ENCODE results near the gene FAM3A. TPM values are rescaled to one million over a fixed set of nuclear protein-coding genes. Genes with fewer than 3 reads are reported as not detected.

FAM3A gene
- total RNA-seq, 2 donors from 2014 or later = 31.2 to 32.9 TPM

- Mint-ChIP-seq H3K4me1 (ENCODE audit: low read depth) (peaks cover 15% of the 10 kb centered on the region), H3K27me3 (ENCODE audit: low read depth) (no peaks in the 10 kb centered on the region), H3K4me3 (peak overlapping the region; percentile 15 to 36), H3K27ac (peak overlapping the region; percentile 3), H3K9me3 (no peaks in the 10 kb centered on the region), H3K36me3 (ENCODE audit: insufficient read depth in 2 of 2) (peaks cover 0 to 10% of the 10 kb centered on the region in 2 donors)
- ATAC-seq (replicated peaks in 1 of 2) (no peak), DNase-seq (no peak)
Measured at GRCh38 chrX:154488336-154489075, 27.5 kb downstream of the FAM3A start.

- Mint-ChIP-seq H3K4me1 (ENCODE audit: low read depth) (peaks cover 15% of the 10 kb centered on the region), H3K4me3 (peak overlapping the region; percentile 85 to 86)
Measured at GRCh38 chrX:154487518-154488290, 28.3 kb downstream of the FAM3A start.

DNA sequence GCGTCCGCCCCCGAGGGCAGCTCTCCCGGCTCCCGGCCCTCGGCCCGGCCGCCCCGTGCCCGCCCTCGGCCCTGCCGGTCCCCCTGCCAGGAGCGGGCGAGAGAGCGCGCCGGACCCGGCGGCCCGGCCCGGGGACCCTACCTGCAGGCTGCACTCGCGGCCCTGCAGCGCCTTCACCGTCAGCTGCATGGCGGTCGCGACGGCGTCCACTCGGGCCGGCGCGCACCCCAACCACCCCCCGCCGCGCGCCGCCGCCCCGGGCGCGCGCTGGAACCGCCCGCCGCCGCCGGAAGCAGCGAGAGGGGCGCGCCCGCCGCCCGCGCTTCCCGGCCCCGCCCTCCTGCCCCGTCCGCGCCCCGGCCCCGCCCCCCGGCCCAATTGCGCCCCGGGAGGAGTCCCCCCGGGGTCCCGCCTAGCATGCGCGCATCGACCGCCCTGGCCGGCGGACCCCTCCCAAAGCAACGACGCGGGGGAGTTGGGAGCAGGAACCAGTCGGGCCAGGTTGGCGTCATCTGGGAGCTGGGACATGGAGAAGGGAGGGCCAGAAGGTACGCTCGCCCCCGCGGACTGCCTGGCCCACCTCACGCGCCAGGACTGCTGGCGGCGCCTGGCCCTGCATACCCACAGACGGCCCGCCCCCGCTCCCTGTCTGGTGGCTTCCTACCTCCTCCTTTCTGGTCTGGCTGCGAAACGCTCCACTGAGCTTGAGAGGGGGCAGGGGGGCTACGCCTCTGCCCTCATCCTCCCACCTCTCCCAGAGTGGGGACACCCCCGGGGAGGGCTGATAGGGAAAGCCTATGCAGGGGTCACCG, 29.4 kb downstream of the FAM3A start, which contains the start of gene UBL4A:
UBL4A (minus strand) TSS at position 220 of the 812 bp plus-strand sequence; CDS start at position 189, 31 bp downstream.
- peaks cover 0 to 10% of the 10 kb centered on the region in 2 donors for H3K36me3 Mint-ChIP-seq (ENCODE audit: insufficient read depth in 2 of 2)
- ATAC-seq (replicated peaks in 1 of 2) = peak; percentile 26 to 32
- no peaks in the 10 kb centered on the region for H3K9me3 Mint-ChIP-seq
- peak; percentile 61 to 72 for DNase-seq
- peak within 1 kb of the TSS; percentile 68 for H3K27ac Mint-ChIP-seq
- peak within 1 kb of the TSS; percentile 85 to 86 for H3K4me3 Mint-ChIP-seq
- H3K27me3 Mint-ChIP-seq (ENCODE audit: low read depth) = no peaks in the 10 kb centered on the region
- H3K4me1 Mint-ChIP-seq (ENCODE audit: low read depth) = peaks cover 15% of the 10 kb centered on the region

More at GRCh38 chrX:154487518-154488290, 28.3 kb downstream of the FAM3A start:
- ATAC-seq (replicated peaks in 1 of 2) (no peak), DNase-seq (no peak)
- H3K27ac Mint-ChIP-seq = peak overlapping the region; percentile 3
- no peaks in the 10 kb centered on the region for H3K27me3 Mint-ChIP-seq (ENCODE audit: low read depth)
- H3K36me3 Mint-ChIP-seq (ENCODE audit: insufficient read depth in 2 of 2) = peaks cover 0 to 10% of the 10 kb centered on the region in 2 donors
- no peaks in the 10 kb centered on the region for H3K9me3 Mint-ChIP-seq

DNA sequence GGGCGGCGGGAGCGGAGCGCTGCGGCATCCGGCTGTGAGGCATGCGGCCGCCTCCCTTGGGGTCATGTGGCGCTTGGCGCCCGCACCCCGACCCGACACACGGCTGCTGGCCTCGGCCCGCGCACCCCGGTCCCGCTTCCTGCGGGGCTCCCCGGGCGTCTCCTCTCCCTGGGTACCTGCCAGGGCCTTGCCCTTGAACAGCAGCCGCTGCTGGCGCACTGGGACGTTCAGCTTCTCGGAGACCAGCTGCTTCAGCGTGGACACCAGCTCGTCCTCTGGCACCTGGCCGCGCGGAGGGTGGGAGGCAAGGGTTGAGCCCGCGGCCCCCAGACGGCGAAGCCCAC, 30.0 kb downstream of the FAM3A start:
- Mint-ChIP-seq H3K9me3 (no peaks in the 10 kb centered on the region), H3K27ac (no peak overlapping the region), H3K27me3 (ENCODE audit: low read depth) (no peaks in the 10 kb centered on the region), H3K36me3 (ENCODE audit: insufficient read depth in 2 of 2) (peaks cover 0 to 10% of the 10 kb centered on the region in 2 donors), H3K4me1 (ENCODE audit: low read depth) (peaks cover 15% of the 10 kb centered on the region), H3K4me3 (peak overlapping the region; percentile 66 to 68)
- ATAC-seq (replicated peaks in 1 of 2) (peak; percentile 6 to 16), DNase-seq (peak; percentile 45 to 56)

DNA sequence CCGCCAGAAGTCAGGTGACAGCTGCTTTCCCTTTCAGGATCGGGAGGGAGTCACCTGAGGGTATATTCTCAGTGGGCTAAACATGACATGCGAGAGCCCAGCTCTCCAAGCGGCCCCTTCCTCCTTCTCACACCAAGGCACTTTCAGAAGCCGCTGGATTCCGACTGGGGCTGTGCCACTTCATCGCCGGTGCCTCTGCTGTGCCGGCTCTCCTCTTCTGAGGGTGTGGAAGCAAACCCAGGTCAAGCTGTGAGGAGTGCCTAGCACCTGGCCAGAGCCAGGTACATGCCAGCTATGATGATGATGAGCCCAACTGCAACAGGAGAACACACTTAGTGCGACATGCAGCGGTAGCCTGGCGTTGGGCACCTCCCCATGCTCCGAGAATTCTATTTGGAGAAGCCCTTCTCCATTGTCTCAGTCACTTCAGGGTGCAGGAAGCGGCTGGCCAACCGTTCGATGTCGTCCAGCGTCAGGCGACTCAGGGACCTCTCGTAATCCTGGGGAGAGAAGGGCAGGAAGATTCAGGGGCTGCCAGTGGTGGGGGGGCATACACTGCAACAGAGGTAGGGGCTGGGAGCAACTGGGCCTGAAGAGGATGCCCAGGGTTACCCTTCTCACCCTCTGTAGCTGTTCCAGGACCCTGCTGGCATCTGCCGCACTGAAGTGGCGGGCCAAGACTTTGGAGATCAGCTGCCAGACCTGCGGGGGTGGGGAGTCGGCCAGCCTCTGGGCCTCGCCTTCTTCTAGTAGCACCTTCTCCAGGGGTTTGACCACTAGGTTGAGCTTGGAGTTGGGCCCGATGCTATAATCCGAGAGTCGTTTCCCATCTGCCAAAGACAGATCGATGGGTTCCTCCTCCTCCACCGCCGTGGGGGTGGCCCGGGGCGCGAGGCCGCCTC, 30.6 kb downstream of the FAM3A start:
- Mint-ChIP-seq H3K36me3 (ENCODE audit: insufficient read depth in 2 of 2) (peaks cover 0 to 10% of the 10 kb centered on the region in 2 donors), H3K9me3 (no peaks in the 10 kb centered on the region), H3K27ac (no peak overlapping the region), H3K27me3 (ENCODE audit: low read depth) (no peaks in the 10 kb centered on the region), H3K4me1 (ENCODE audit: low read depth) (peaks cover 15% of the 10 kb centered on the region), H3K4me3 (peak overlapping the region; percentile 66 to 68)
- DNase-seq = no peak
- no peak for ATAC-seq (replicated peaks in 1 of 2)

DNA sequence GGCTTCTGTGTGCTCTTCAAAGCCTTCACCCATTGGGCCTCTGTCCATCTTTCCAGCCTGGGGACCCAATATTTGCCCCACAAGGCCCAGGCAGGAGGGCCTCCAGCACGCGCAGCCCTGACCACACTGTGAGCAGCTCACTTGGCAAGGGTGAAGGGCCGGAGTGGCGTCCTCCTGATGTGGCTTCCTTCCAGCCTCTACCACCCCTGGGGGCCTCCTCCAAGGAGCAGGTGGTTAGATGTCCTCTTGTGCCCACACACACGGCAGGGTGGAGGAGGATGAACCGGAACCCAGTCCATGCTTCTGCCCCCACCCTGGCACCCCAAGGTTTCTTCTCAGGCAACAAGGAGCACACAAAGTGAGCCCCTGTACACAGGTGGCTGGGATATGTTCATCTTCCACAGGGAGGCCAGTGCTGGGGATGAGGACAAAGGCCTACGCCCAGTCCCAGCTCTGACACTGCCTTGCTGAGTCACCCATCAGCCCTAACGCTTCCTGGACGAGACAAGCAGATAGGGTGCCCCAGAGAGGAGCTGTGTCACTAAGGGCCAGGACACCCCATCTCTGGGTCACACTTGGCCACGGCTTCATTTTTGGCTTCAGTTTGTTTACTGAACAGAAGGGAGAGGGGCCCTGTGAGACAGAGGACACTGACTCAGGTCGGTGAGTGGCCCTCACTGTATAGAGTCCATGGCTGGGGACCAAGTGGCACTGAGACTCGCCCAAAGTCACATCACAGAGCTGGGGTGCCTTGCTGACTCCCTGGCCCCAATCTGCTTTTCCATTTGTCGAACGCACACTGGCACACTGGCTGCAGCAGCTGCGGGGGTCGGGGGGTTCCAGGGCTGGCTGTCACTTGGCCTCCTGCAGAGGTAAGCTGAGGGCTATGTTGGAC, 31.5 kb downstream of the FAM3A start:
- peak overlapping the region; percentile 66 to 68 for H3K4me3 Mint-ChIP-seq
- H3K27ac Mint-ChIP-seq = no peak overlapping the region
- H3K9me3 Mint-ChIP-seq = no peaks in the 10 kb centered on the region
- H3K27me3 Mint-ChIP-seq (ENCODE audit: low read depth) = no peaks in the 10 kb centered on the region
- peaks cover 14% of the 10 kb centered on the region for H3K4me1 Mint-ChIP-seq (ENCODE audit: low read depth)
- ATAC-seq (replicated peaks in 1 of 2) (peak in 1 of 2 donors; percentile 27), DNase-seq (no peak)
- peaks cover 0 to 8% of the 10 kb centered on the region in 2 donors for H3K36me3 Mint-ChIP-seq (ENCODE audit: insufficient read depth in 2 of 2)

DNA sequence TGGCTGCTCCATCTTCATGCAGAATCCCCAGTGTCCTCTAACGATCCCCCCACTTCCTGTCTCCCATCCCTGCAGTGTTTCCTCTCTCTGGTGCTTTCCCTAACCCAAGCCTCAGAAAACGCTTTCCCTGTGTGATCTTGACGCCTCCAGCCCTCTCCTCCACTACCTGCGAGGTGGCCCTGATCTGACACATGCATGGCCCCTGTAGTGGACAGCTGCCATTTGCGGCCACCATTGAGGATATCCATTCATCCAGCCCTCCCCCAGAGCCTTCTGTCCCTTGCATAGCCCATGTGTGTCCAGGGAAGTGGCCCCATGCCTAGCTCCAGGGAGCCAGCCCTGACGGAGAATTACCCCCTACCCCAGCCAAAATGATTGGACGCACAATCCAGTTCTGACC, 32.7 kb downstream of the FAM3A start:
- Mint-ChIP-seq H3K27me3 (ENCODE audit: low read depth) (no peaks in the 10 kb centered on the region), H3K36me3 (ENCODE audit: insufficient read depth in 2 of 2) (peaks cover 0 to 8% of the 10 kb centered on the region in 2 donors), H3K4me1 (ENCODE audit: low read depth) (peaks cover 13% of the 10 kb centered on the region), H3K9me3 (no peaks in the 10 kb centered on the region), H3K4me3 (no peak overlapping the region), H3K27ac (no peak overlapping the region)
- DNase-seq (no peak), ATAC-seq (replicated peaks in 1 of 2) (no peak)

DNA sequence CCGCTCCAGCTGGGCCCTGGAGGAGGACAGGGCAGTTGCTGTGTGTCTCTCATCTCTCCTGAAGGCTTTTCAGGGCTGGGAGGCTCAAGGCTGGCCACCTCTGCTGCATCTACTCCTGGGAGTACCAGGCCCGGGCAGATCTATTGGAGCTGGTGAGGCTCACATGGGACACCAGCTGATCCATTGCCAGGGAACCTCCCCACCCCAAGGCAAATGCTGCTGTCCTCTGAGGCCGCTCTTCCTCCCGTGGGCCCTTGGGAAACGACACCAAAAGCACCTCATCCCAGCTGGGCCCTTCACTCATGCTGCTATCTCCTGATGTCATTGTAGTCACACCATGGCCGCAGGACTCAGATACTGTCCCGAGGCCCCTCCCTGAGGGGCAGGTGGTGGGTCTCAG, 33.2 kb downstream of the FAM3A start:
- Mint-ChIP-seq H3K4me3 (no peak overlapping the region), H3K27me3 (ENCODE audit: low read depth) (no peaks in the 10 kb centered on the region), H3K27ac (no peak overlapping the region), H3K36me3 (ENCODE audit: insufficient read depth in 2 of 2) (peaks cover 0 to 4% of the 10 kb centered on the region in 2 donors), H3K4me1 (ENCODE audit: low read depth) (peaks cover 9% of the 10 kb centered on the region), H3K9me3 (no peaks in the 10 kb centered on the region)
- ATAC-seq (replicated peaks in 1 of 2) (no peak), DNase-seq (no peak)

GRCh38 chrX:154481911-154482601, 34.0 kb downstream of the FAM3A start:
- no peak overlapping the region for H3K27ac Mint-ChIP-seq
- H3K9me3 Mint-ChIP-seq = no peaks in the 10 kb centered on the region
- no peaks in the 10 kb centered on the region for H3K27me3 Mint-ChIP-seq (ENCODE audit: low read depth)
- no peak overlapping the region for H3K4me3 Mint-ChIP-seq
- peaks cover 7% of the 10 kb centered on the region for H3K4me1 Mint-ChIP-seq (ENCODE audit: low read depth)
- DNase-seq (no peak), ATAC-seq (replicated peaks in 1 of 2) (no peak)
- H3K36me3 Mint-ChIP-seq (ENCODE audit: insufficient read depth in 2 of 2) = peaks cover 0 to 2% of the 10 kb centered on the region in 2 donors

GRCh38 chrX:154481195-154481594, 34.8 kb downstream of the FAM3A start:
- Mint-ChIP-seq H3K4me3 (no peak overlapping the region), H3K9me3 (no peaks in the 10 kb centered on the region), H3K27ac (no peak overlapping the region), H3K27me3 (ENCODE audit: low read depth) (no peaks in the 10 kb centered on the region), H3K4me1 (ENCODE audit: low read depth) (peaks cover 12% of the 10 kb centered on the region), H3K36me3 (ENCODE audit: insufficient read depth in 2 of 2) (no peaks in the 10 kb centered on the region)
- DNase-seq (no peak), ATAC-seq (replicated peaks in 1 of 2) (no peak)
